HTR-8/SVneo (cell line): ENCODE data around the gene BBLN.
"Not testable (repeated sequence)": the region's sequence is repeated elsewhere in the genome, so short reads cannot be mapped to it uniquely, and the experiment has no call there.

Experiments
- DNase-seq: peaks from one replicate; pipeline ENCODE4 v3.0.0; 2011; ENCODE audit warnings: low spot score, mixed read lengths; ENCODE audit not compliant: insufficient read length
- FAIRE-seq: peaks from 2 replicates; lab custom pipeline; 2011; peaks lifted over from hg19 to GRCh38; lab: Jason Lieb, UNC

The BBLN gene

GRCh38 chr9:128160603-128160987 is 530 bp downstream of the BBLN start:
- FAIRE-seq (no peak), DNase-seq (no peak)

GRCh38 chr9:128161215-128161902 is 1.3 kb downstream of the BBLN start:
- DNase-seq (no peak), FAIRE-seq (no peak)

- DNase-seq (no peak), FAIRE-seq (no peak)
Observed at GRCh38 chr9:128162215-128163026, 2.4 kb downstream of the BBLN start.

GRCh38 chr9:128163027-128163515 is 3.0 kb downstream of the BBLN start:
- FAIRE-seq, result no peak
- DNase-seq, result no peak

GRCh38 chr9:128163523-128164306 is 3.6 kb downstream of the BBLN start:
- FAIRE-seq, result no peak
- no peak for DNase-seq

- DNase-seq, result no peak
Observed at GRCh38 chr9:128164307-128164885, 4.3 kb downstream of the BBLN start.

GRCh38 chr9:128166169-128166568 is 6.1 kb downstream of the BBLN start:
- DNase-seq, result no peak
- FAIRE-seq, result no peak

More at GRCh38 chr9:128164307-128164885, 4.3 kb downstream of the BBLN start:
- FAIRE-seq, result no peak

GRCh38 chr9:128167209-128167608 is 7.1 kb downstream of the BBLN start:
- no peak for DNase-seq
- FAIRE-seq, result no peak

GRCh38 chr9:128168731-128169308 is 8.8 kb downstream of the BBLN start:
- FAIRE-seq (no peak), DNase-seq (no peak)

GRCh38 chr9:128169492-128169891 is 9.4 kb downstream of the BBLN start:
- FAIRE-seq (no peak), DNase-seq (no peak)

- FAIRE-seq (no peak), DNase-seq (no peak)
Observed at GRCh38 chr9:128169925-128170324, 9.9 kb downstream of the BBLN start.

GRCh38 chr9:128174062-128174461 is 14.0 kb downstream of the BBLN start:
- no peak for DNase-seq
- no peak for FAIRE-seq

- DNase-seq, result no peak
- FAIRE-seq, result no peak
Observed at GRCh38 chr9:128175102-128175563, 15.1 kb downstream of the BBLN start.

- no peak for FAIRE-seq
Observed at GRCh38 chr9:128175726-128176125, 15.7 kb downstream of the BBLN start.

GRCh38 chr9:128178806-128179431 is 18.9 kb downstream of the BBLN start:
- FAIRE-seq, result no peak
- DNase-seq, result no peak

More at GRCh38 chr9:128175726-128176125, 15.7 kb downstream of the BBLN start:
- DNase-seq, result no peak

GRCh38 chr9:128180001-128180400 is 19.9 kb downstream of the BBLN start:
- no peak for FAIRE-seq
- DNase-seq, result no peak

- no peak for DNase-seq
- no peak for FAIRE-seq
Observed at GRCh38 chr9:128180447-128180846, 20.4 kb downstream of the BBLN start.

GRCh38 chr9:128181480-128181879 is 21.4 kb downstream of the BBLN start:
- DNase-seq, FAIRE-seq: not testable (repeated sequence)

- DNase-seq (no peak), FAIRE-seq (no peak)
Observed at GRCh38 chr9:128182893-128183588, 23.0 kb downstream of the BBLN start.
